Upper lobe of left lung (tissue), 4 donors: ENCODE data around the gene CLEC4G.

Experiments
- EP300 ChIP-seq, 4 donors: sonication (generic); formaldehyde crosslinking; IDR thresholded peaks; one replicate each; pipeline ENCODE4 v1.5.1; 2017; ENCODE audit warnings: antibody characterized with exemption in 4 of 4, control low read depth in 2 of 4
- POLR2A ChIP-seq, 4 donors: fragments of 450-650 bp; IDR thresholded peaks; one replicate each; pipeline ENCODE4 v1.5.1; 2016 to 2017; ENCODE audit warnings: antibody characterized with exemption in 4 of 4, mild to moderate bottlenecking in 2 of 4
- POLR2AphosphoS5 ChIP-seq, 2 donors: sonication (generic); formaldehyde crosslinking; IDR thresholded peaks; one replicate each; pipeline ENCODE4 v1.5.1; 2017; ENCODE audit warnings: antibody characterized with exemption in 2 of 2
- TF ChIP-seq, protein P1 (sequence below), 6 experiments: fragments of 450-650 bp in 4 of 6; fragments of 200-600 bp in 2 of 6; sonication (generic) in 2 of 6; IDR thresholded peaks; one replicate each; pipeline ENCODE4 v1.5.1; 2016 to 2019; ENCODE audit warnings: antibody characterized with exemption in 6 of 6

DNA sequence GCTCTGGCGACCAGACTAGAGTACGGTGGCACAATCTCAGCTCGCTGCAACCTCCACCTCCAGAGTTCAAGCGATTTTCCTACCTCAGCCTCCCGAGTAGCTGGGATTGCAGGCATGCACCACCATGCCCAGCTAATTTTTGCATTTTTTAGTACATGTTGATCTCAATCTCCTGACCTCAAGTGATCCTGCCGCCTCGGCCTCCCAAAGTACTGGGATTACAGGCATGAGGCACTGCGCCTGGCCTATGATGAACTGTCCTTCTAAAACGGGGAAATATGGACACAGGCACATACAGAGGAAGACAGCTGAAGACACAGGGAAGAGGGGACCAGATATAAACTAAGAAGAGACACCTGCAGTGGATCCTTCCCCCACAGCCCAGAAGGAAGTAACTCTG, 43.9 kb upstream of the CLEC4G start:
- TF ChIP-seq POLR2AphosphoS5 (IDR thresholded peaks at IDR 0.05), result no peak
- TF ChIP-seq, protein P1, sequence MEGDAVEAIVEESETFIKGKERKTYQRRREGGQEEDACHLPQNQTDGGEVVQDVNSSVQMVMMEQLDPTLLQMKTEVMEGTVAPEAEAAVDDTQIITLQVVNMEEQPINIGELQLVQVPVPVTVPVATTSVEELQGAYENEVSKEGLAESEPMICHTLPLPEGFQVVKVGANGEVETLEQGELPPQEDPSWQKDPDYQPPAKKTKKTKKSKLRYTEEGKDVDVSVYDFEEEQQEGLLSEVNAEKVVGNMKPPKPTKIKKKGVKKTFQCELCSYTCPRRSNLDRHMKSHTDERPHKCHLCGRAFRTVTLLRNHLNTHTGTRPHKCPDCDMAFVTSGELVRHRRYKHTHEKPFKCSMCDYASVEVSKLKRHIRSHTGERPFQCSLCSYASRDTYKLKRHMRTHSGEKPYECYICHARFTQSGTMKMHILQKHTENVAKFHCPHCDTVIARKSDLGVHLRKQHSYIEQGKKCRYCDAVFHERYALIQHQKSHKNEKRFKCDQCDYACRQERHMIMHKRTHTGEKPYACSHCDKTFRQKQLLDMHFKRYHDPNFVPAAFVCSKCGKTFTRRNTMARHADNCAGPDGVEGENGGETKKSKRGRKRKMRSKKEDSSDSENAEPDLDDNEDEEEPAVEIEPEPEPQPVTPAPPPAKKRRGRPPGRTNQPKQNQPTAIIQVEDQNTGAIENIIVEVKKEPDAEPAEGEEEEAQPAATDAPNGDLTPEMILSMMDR (IDR thresholded peaks at IDR 0.05), result no peak
- TF ChIP-seq EP300 (IDR thresholded peaks at IDR 0.05), result no peak
- no peak for TF ChIP-seq POLR2A (IDR thresholded peaks at IDR 0.05)
